Colonic mucosa (tissue), 4 donors: ENCODE results near the gene TCFL5. TPM values are rescaled to one million over a fixed set of nuclear protein-coding genes. Genes with fewer than 3 reads are reported as not detected.

Experiments used
- DNase-seq: peaks from one replicate; pipeline ENCODE4 v3.0.0-alpha.2; 2020
- H3K27ac ChIP-seq: fragments of 200-600 bp; one replicate; pipeline ENCODE4 v1.8.0; 2021
- H3K27me3 ChIP-seq: fragments of 200-600 bp; one replicate; pipeline ENCODE4 v1.8.0; 2021
- H3K36me3 ChIP-seq: fragments of 200-600 bp; one replicate; pipeline ENCODE4 v1.8.0; 2021
- H3K4me1 ChIP-seq: fragments of 200-600 bp; one replicate; pipeline ENCODE4 v1.8.0; 2021; ENCODE audit warnings: mild to moderate bottlenecking
- H3K4me3 ChIP-seq: fragments of 200-600 bp; one replicate; pipeline ENCODE4 v1.8.0; 2021
- H3K9ac ChIP-seq, 2 donors: one replicate each; pipeline ENCODE4 v1.7.0; 2013; ENCODE audit warnings: control low read depth in 2 of 2, low read depth in 2 of 2, low read length in 2 of 2
- H3K9me3 ChIP-seq: fragments of 200-600 bp; one replicate; pipeline ENCODE4 v1.8.0; 2021
- CTCF ChIP-seq: fragments of 200-600 bp; IDR thresholded peaks from one replicate; pipeline ENCODE4 v1.8.0; 2022; ENCODE audit warnings: antibody characterized with exemption, mild to moderate bottlenecking
- intact Hi-C: fragments of 100-400 bp; cut with DNase I; formaldehyde crosslinking; loops from one replicate; pipeline ENCODE4 v1.14.1; 2022
- total RNA-seq, 2 donors: library from RNA; stranded (reverse); fragmentation: NEBNext Ultra II Directional in 1 of 2; extraction: Animal tissue kit (Norgen Biotek cat#: 25700) in 1 of 2; gene quantifications; one replicate each; pipeline ENCODE4 v1.2.1, GENCODE V29; 2021
- donor health status: healthy.
- donor health status: DM: no; HTN: no; CAD: no.
- donor health status: DM: no; HTN: no; CAD: no.

TCFL5 gene
- total RNA-seq, 2 donors from 2014 or later, result 6.2 to 7.3 TPM

- DNase-seq, result no peak
- H3K27ac ChIP-seq, result no peak overlapping the region
- H3K36me3 ChIP-seq, result no peaks in the 10 kb centered on the region
- no peak overlapping the region for H3K4me3 ChIP-seq
- no peaks in the 10 kb centered on the region for H3K27me3 ChIP-seq
- no peak for TF ChIP-seq CTCF
- H3K9ac ChIP-seq, result no peak overlapping the region
- no peaks in the 10 kb centered on the region for H3K9me3 ChIP-seq
- H3K4me1 ChIP-seq, result peaks cover 23% of the 10 kb centered on the region
- intact Hi-C loops, result no loop called here
Measured at GRCh38 chr20:62829231-62830230, 32.1 kb downstream of the TCFL5 start.

DNA sequence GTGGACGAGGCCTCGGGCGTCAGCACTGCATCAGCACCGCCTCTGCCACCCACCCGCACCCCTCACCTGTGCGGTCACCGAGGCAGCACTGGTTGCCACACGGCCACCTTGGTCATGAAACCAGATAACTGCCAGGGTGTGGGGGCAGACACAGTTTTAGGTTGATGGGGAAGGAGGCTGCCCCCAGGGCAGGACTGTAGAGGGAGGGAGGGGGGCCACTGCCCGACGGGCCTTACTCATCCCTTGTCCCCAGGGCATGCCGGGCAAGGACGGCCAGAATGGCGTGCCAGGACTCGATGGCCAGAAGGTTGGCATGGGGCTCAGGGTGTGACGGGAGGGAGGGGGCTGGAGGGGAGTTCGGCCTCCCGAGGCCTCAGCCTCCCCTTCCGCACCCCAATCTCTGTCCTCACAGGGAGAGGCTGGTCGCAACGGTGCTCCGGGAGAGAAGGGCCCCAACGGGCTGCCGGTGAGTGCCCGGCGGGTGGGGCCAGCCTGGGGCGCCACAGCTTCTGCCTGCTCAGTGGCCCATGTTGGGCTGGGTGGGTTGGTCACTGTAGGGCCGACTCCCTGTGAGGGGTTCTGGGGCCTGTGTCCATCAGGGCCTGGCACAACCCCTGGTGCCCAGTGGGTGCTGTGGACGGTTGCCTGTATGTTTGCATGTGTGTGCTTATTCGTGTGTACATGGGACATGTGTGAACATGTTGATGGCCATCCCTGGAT is 33.0 kb downstream of the TCFL5 start:
- Histone ChIP-seq H3K36me3 (no peaks in the 10 kb centered on the region), H3K27ac (no peak overlapping the region), H3K27me3 (no peaks in the 10 kb centered on the region), H3K4me1 (peaks cover 27% of the 10 kb centered on the region), H3K9ac (no peak overlapping the region), H3K4me3 (no peak overlapping the region), H3K9me3 (no peaks in the 10 kb centered on the region)
- no peak for TF ChIP-seq CTCF
- intact Hi-C loops, result no loop called here
- no peak for DNase-seq

- DNase-seq, result no peak
- no peaks in the 10 kb centered on the region for H3K36me3 ChIP-seq
- no peak overlapping the region for H3K27ac ChIP-seq
- H3K27me3 ChIP-seq, result no peaks in the 10 kb centered on the region
- H3K4me1 ChIP-seq, result peaks cover 27% of the 10 kb centered on the region
- no peak overlapping the region for H3K4me3 ChIP-seq
- no peak for TF ChIP-seq CTCF
- H3K9me3 ChIP-seq, result no peaks in the 10 kb centered on the region
- intact Hi-C loops, result no loop called here
- H3K9ac ChIP-seq, result no peak overlapping the region
Measured at GRCh38 chr20:62828051-62828450, 33.6 kb downstream of the TCFL5 start.

GRCh38 chr20:62827311-62828038 is 34.1 kb downstream of the TCFL5 start:
- Histone ChIP-seq H3K36me3 (no peaks in the 10 kb centered on the region), H3K27me3 (no peaks in the 10 kb centered on the region), H3K4me3 (no peak overlapping the region), H3K27ac (no peak overlapping the region), H3K4me1 (peaks cover 25% of the 10 kb centered on the region), H3K9me3 (no peaks in the 10 kb centered on the region), H3K9ac (no peak overlapping the region)
- TF ChIP-seq CTCF, result no peak
- no peak for DNase-seq
- intact Hi-C loops, result no loop called here

DNA sequence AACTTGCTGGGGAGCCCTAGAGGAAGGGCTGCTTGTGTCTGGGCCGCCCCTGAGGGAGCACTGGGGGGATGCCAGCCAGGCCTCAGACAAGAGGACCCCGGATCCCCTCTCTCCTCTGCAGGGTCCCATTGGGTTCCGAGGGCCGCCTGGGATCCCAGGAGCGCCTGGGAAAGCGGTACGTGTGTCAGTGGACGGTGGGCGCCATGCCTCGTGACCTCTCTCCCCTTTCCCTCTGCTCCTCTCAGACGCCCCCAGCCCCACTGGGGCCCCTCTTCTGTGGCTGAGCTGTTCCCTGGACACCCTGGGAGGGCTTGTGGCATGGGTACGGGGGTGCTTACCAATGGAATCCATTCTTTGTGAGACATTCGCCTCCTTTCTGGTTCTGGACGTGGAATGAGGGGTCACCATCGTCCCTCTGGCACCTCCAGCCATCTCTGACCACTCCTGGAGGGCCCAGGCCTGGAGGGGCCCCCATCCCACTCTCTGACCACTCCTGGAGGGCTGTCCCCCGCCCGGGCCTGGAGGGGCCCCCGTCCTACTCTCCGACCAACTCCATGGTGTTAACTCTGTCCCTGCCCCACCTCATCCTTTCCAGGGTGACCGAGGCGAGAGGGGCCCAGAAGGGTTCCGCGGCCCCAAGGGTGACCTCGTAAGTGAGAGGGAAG is 34.8 kb downstream of the TCFL5 start:
- no peak for DNase-seq
- H3K4me1 ChIP-seq, result peaks cover 18% of the 10 kb centered on the region
- H3K9me3 ChIP-seq, result no peaks in the 10 kb centered on the region
- no peak for TF ChIP-seq CTCF
- no peaks in the 10 kb centered on the region for H3K27me3 ChIP-seq
- no peak overlapping the region for H3K4me3 ChIP-seq
- H3K36me3 ChIP-seq, result no peaks in the 10 kb centered on the region
- intact Hi-C loops, result no loop called here
- H3K27ac ChIP-seq, result no peak overlapping the region
- no peak overlapping the region for H3K9ac ChIP-seq
